Heart left ventricle (tissue), 13 donors: ENCODE measurements around the gene GIT2.

Experiments used
- POLR2A ChIP-seq, 2 donors: fragments of 450-650 bp; IDR thresholded peaks; one replicate each; pipeline ENCODE4 v1.6.1; 2017; ENCODE audit warnings: antibody characterized with exemption in 2 of 2, mild to moderate bottlenecking in 2 of 2, moderate library complexity in 2 of 2
- TF ChIP-seq, protein P1 (sequence below), 12 donors: fragments of 200-600 bp; sonication (generic) in 4 of 12; IDR thresholded peaks; one replicate each; pipeline versions ENCODE4 v1.5.0 to v1.8.0; 2018 to 2022; ENCODE audit warnings: antibody characterized with exemption in 12 of 12, mild to moderate bottlenecking in 5 of 12
- donor health status: ischemic (EF 13 %, LVEDD 7.1; RV severe dilation, severe dysfunction).
- donor health status: DM: no; HTN: yes; CAD: no.
- donor health status: DM: no; HTN: no; CAD: no.
- donor health status: ischemic (EF 25% LVEDD 6.9; RV normal size, moderate dysfunction).
- donor health status: ischemic (EF 25% LVEDD 5.7; RV mildly dilated, moderate dysfunction).
- donor health status: ischemic (EF 35%, LVEDD 5.7; RV mildly dilated, moderate dysfunction).
- donor health status: nonischemic (EF 11% LVEDD 7.7; RV severe dilation, severe dysfunction).
- donor health status: DM: yes; HTN: yes; CAD: no.
- donor health status: PGD.
- donor health status: ischemic (EF 29% LVEDD 5.4; RV normal size, mild dysfunction).
- donor health status: nonischemic (EF 23%, LVEDD 6.1; RV moderate dilation, normal function).

GRCh38 chr12:109963330-109963729 lies 32.8 kb downstream of the GIT2 start:
- TF ChIP-seq, protein P1, sequence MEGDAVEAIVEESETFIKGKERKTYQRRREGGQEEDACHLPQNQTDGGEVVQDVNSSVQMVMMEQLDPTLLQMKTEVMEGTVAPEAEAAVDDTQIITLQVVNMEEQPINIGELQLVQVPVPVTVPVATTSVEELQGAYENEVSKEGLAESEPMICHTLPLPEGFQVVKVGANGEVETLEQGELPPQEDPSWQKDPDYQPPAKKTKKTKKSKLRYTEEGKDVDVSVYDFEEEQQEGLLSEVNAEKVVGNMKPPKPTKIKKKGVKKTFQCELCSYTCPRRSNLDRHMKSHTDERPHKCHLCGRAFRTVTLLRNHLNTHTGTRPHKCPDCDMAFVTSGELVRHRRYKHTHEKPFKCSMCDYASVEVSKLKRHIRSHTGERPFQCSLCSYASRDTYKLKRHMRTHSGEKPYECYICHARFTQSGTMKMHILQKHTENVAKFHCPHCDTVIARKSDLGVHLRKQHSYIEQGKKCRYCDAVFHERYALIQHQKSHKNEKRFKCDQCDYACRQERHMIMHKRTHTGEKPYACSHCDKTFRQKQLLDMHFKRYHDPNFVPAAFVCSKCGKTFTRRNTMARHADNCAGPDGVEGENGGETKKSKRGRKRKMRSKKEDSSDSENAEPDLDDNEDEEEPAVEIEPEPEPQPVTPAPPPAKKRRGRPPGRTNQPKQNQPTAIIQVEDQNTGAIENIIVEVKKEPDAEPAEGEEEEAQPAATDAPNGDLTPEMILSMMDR (IDR thresholded peaks at IDR 0.05) = no peak
- no peak for TF ChIP-seq POLR2A (IDR thresholded peaks at IDR 0.05)
